ENCODE data around the gene CHAD.

CHAD gene

GRCh38 chr17:50472286-50472685, 3.6 kb upstream of the CHAD start:
- DNase-seq: no peak

DNA sequence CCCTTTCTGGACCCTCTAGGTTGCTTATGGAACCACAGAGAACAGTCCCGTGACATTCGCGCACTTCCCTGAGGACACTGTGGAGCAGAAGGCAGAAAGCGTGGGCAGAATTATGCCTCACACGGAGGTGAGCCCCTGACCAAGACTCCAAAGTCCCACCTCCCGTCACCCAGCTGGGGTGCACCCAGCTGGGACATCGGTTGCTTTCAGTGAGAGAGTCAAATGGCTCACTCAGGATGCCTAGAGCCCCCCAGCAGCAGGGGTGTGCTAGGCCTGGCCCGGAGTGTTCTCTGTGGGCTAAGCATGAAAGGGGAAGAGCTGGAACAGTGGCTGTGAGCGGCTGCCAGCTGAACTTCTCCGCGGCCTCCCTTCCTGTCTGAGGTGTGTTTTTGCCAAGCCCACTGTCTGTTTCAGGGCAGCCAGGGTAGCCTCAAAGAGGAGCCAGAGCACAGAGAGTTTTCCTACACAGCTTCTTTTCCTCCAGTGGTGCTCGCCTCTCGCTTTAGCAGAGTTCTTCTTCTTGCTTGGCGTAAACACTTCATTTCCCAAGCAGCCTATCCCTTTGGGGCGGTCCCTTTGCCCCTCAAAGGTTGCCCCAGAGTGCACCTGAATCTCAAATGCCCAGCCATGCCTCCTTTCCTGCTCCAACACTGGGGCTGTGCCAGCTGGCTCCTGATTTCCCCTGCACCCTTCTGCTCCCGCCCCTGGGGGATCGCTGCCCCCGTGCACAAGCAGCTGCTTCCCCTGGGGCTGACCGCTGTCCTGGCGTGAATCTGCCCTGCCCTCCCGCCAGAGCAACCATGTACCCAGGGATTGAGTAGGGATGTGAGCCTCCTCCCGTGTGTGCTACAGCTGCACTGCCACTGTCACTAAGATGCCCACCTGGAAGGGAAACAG, 2.6 kb upstream of the CHAD start:
- DNase-seq: no peak

DNA sequence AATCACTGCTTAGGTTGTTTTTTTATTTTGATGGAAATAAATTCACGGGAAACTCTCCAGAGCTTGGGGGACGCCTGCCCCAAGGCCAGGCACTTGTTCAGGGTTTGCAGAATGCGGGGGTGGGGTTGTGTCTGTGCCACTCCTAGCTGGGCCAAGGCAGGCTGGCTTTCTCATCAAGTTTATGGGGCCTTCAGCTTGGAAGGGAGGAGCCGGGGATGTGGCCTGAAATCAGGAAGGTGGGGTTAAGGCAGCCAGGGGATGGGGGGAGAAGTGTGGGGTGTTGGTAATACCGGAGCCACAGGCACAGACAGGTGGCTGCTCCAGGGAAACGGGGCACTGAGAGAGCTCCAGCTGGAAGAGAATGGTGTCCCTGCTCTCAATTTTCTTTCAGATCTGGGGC, 1.7 kb upstream of the CHAD start:
- DNase-seq: no peak

GRCh38 chr17:50469671-50470305, 1.1 kb upstream of the CHAD start:
- DNase-seq: no peak

GRCh38 chr17:50469208-50469605, 527 bp upstream of the CHAD start:
- DNase-seq: no peak

GRCh38 chr17:50467855-50468303, 801 bp downstream of the CHAD start:
- DNase-seq: no peak

DNA sequence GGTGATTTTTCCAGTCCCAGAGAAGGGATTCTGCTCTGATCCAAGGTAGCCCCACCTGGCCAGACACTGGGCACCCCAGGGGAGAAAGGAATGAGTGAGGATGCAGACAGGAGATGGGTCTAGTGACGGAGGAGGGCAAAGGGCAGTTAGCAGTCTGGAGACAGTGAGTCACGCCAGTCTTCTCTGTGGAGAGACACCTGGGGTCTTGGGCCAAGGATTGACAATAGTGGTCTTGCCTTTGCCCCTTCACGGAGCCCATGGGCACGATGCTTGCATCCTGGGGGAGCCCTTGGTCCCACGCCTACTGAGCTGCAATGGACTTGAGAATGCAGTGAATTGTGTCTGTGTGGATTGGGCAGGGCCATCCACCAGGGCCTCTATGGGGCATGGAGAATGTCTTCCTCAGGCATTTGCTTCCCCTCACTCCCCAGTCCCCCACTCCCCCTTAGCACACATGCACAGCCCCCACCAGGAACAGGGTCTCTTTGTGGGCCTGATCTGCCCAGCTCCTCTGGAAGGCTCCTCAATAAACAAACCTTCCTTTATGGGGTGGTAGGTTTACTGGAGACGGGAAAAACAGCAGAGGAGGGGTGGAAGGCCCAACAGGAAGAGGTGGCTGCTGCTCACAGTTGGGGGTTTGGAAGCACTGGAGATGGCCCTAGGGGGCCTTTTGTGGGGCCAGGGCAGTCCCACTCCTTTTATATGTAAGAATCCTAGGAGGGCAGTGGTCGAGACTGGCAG, 1.4 kb downstream of the CHAD start:
- DNase-seq: no peak

DNA sequence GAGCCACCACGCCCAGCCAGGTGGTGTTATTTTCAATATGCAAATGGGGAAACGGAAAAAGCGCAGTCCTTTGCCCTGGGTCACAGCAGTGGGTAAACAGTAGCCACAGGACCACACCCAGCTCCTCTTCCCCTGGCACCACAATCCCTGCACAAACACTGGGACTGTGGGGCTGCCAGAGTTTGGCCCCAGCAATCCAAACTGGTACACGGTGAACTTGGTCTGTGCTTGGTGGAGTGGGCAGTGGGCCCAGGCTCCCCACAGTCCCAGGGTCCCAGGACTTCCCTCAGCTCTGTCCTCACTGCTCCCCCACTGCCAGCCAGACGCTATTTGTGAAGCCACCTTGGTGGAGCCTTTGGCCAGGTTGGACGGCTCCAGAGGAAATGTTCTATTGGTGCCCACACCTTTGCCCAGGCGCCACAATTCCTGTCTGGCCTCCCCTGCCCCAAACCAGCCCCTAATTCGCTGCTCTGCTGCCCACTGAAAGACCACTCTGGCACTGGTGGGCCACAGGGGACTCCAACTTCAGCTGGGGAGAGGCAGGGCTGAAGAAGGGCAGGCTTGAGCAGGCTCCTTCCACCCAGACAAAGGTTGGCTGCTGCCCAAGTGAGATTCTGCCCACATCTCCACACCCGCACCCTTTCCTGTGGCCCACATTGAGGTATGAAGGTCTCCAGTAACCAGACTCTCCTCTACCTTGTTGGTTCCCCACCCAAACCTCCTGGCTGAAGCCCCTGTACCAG, 2.1 kb downstream of the CHAD start:
- no peak for DNase-seq

GRCh38 chr17:50465635-50466034, 3.0 kb downstream of the CHAD start:
- DNase-seq: no peak

- DNase-seq: no peak
Observed at GRCh38 chr17:50465171-50465570, 3.5 kb downstream of the CHAD start.

DNA sequence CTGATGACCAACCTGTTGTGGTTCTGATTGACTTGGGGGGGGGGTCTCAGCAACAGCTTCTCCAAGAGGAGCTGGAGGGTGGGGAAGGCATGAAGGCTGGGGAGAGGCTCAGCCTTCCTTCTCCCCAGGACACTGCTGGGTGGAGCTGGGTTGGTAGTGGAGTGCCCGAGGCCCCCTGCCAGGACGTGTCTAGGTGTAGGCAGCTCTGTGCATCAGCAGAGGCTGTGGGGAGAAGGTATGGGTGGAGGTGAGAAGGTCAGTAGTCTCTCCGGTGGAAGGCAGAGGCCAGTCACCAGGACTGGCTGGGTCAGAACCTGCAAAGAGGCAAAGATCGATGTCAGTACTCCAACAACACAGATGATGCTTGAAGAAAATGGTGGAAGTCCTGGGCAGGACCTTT, 3.9 kb downstream of the CHAD start:
- no peak for DNase-seq

DNA sequence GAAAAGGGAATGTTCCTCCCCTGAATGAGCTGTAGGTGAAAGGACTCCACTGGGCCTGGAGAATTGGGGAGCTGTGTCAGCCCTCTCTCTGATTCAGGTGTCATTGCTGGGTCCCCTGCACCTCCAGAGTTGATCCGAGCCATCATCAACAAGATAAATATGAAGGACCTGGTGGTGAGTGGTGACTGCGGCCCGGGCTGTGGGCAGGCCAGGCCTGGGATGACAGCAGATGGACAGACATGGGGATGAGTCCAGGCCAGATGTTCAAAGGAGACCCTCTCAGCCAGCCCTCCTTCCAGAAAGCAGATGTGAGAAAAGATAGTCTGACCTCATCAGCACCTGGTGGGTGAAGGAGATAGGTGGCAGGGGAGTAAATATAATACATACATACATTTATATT, 4.6 kb downstream of the CHAD start:
- no peak for DNase-seq

DNA sequence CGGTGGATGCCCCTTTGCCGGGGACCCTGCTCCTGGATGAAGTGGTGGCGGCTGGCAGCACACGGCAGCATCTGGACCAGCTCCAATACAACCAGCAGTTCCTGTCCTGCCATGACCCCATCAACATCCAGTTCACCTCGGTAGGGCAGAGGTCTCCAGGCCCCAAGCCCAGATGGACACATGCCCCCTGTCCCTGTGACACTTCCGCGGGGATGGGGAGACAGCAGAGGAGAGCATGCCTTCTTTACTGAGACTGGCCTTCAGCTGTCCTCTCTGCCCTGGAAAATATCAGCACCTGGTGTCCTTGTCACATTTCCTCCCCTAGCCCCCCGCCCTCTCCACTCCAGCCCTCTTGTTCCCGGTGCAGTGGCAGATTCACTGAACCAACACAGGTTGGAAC, 6.2 kb downstream of the CHAD start:
- DNase-seq: no peak

DNA sequence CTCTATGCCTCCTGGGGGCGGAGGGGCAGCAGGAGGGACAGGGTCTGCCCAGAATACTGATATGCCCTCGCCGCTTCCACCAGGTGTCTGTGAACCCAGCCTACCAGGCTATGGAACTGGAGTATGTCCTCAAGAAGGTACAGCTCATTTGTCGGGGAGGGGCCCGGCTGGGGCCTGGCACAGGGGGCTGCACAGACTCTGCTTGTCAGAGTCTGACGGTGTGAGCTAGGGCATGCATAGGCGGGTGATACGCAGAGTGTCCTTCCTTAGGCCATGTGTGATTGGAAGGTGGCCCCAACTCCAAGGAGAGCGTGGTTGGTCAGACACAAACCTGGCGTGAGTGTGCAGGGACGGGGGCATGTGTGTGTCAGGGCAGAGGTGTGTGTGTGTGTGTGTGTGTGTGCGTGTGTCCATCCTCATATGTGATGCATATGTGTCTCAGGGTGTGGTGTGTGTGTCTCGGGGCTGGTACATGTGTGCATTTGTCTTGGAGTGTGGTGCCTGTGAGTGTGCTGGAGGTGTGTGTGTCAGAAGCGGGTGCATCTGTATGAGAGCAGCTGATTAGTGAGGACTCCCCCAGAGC, 7.0 kb downstream of the CHAD start:
- no peak for DNase-seq

DNA sequence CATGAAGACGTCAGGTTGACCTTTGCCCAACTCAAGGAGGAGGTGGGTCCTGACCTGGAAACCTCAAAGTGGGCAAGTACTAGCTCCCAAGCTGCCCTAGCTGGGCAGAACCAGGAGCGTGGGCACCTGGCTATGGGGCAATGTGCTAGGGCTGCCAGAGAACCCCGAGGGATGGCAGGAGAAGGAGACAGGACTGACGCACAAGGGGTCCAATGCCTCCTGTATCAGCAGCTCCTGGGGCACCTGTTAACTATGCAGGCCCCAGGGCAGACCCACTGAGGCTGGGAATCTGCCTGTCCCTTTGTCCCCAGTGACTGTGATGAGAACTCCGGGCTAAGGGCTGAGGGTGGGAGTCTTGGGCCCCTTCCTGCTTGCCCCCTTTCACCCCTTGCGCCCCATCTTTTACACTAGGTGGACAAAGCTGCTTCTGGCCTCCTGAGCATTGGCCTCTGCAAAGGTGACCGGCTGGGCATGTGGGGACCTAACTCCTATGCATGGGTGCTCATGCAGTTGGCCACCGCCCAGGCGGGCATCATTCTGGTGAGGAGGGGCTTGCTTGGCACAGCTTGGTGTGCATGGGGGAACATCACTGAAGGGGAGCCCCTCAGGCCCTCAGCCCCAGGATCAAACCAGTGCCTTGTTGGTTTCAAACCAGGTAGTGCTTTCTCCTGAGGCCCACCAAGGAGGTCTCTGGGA, 7.7 kb downstream of the CHAD start:
- DNase-seq: no peak

- no peak for DNase-seq
Observed at GRCh38 chr17:50459756-50460155, 8.9 kb downstream of the CHAD start.

- DNase-seq: no peak
Observed at GRCh38 chr17:50458701-50459676, 9.7 kb downstream of the CHAD start.

DNA sequence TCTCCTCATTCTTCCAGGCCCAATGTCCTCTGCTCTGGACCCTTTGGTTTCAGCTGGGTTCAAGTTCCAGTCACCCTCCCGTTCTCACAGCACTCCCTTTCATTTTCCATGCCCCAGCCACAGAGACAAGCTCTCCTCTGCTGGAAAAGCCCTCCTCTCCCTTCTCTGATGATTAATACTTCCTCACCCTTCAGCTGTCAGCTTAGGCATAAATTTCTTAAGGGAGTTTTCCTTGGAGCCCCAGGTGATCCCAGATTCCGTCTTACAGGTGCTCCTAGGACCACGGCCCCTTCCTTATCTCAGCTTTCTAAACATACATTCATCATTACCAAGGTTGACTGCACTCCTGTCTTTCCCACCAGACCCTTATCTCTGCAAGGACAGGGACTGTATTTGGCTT, 10.4 kb downstream of the CHAD start:
- no peak for DNase-seq

DNA sequence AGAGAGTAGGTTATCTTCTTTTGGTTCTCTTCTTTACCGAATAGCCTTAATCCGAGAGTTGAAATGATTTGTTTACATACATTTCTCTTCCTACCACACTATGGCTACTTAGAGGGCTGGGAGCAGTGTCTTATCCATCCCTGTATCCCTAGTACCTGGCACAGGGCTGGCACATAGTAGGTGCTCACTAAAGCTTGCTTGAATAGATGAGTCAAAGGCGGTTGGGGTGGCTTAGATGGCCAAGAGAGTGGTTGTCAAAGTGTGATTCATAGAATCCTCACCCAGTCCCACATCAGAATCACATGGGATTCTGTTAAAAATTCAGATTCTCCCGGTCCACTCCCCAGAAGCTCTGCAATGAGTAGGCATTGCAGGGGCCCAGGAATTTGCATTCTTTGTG, 11.1 kb downstream of the CHAD start:
- DNase-seq: no peak

- DNase-seq: no peak
Observed at GRCh38 chr17:50453901-50454300, 14.8 kb downstream of the CHAD start.
